Suprapubic skin (tissue), 4 donors: Measurements from ENCODE around the gene RPA1. TPM values are rescaled to one million over a fixed set of nuclear protein-coding genes. Genes with fewer than 3 reads are reported as not detected.
A peak's percentile ranks its signal among the peaks of the same experiment; 100 is the strongest.

Experiments used
- DNase-seq, 2 donors: peaks; one replicate each; pipeline ENCODE4 v3.0.0-alpha.2; 2019; ENCODE audit warnings: low spot score in 2 of 2
- H3K27ac ChIP-seq: fragments of 200-600 bp; sonication (generic); one replicate; pipeline ENCODE4 v1.5.1; 2019
- H3K27me3 ChIP-seq: fragments of 200-600 bp; sonication (generic); one replicate; pipeline ENCODE4 v1.5.1; 2019
- H3K36me3 ChIP-seq: fragments of 200-600 bp; sonication (generic); one replicate; pipeline ENCODE4 v1.5.1; 2019
- H3K4me1 ChIP-seq: fragments of 200-600 bp; sonication (generic); one replicate; pipeline ENCODE4 v1.5.1; 2019
- H3K4me3 ChIP-seq: fragments of 200-600 bp; sonication (generic); one replicate; pipeline ENCODE4 v1.5.1; 2019; ENCODE audit warnings: mild to moderate bottlenecking
- H3K9me3 ChIP-seq: fragments of 200-600 bp; sonication (generic); one replicate; pipeline ENCODE4 v1.5.1; 2019
- CTCF ChIP-seq, 2 donors: fragments of 200-600 bp in 1 of 2; fragments of 450-650 bp in 1 of 2; sonication (generic) in 1 of 2; IDR thresholded peaks; one replicate each; pipeline ENCODE4 v1.5.1; 2016 to 2019; ENCODE audit warnings: antibody characterized with exemption in 2 of 2, mild to moderate bottlenecking in 1 of 2, moderate library complexity in 1 of 2
- EP300 ChIP-seq: sonication (generic); formaldehyde crosslinking; IDR thresholded peaks from one replicate; pipeline ENCODE4 v1.6.1; 2017; ENCODE audit warnings: antibody characterized with exemption
- POLR2A ChIP-seq, 2 donors: fragments of 450-650 bp; IDR thresholded peaks; one replicate each; pipeline ENCODE4 v1.6.1; 2017; ENCODE audit warnings: antibody characterized with exemption in 2 of 2, mild to moderate bottlenecking in 2 of 2, moderate library complexity in 2 of 2
- POLR2AphosphoS5 ChIP-seq, 3 donors: sonication (generic); formaldehyde crosslinking; IDR thresholded peaks; one replicate each; pipeline ENCODE4 v1.6.1; 2017; ENCODE audit warnings: antibody characterized with exemption in 3 of 3
- WGBS: methylation state at CpG from one replicate; pipeline ENCODE4 v1.1.5; 2018; 5-methylcytosine and 5-hydroxymethylcytosine counted together
- total RNA-seq, 4 donors: library from RNA; depleted of rRNA; stranded (reverse); fragments of >200 nt; gene quantifications; one replicate each; pipeline ENCODE4 v1.1.0, GENCODE V29; 2016

Gene RPA1
- total RNA-seq: 10 to 100 TPM; 27.6 to 58.2 (median 36.7) TPM

GRCh38 chr17:1829592-1830257 lies at the start of gene RPA1, which contains the start of gene SMYD4:
RPA1 (plus strand) TSS chr17:1830005; CDS start chr17:1830094, 89 bp downstream.
SMYD4 (minus strand) TSS chr17:1829902; CDS start chr17:1827994, 1,908 bp downstream.
- H3K27me3 ChIP-seq: no peaks in the 10 kb centered on the region
- peak within 1 kb of the TSS; percentile 87 for H3K27ac ChIP-seq
- TF ChIP-seq CTCF (IDR thresholded peaks at IDR 0.05): no peak
- TF ChIP-seq POLR2A (IDR thresholded peaks at IDR 0.05): peak in 1 of 2 donors; percentile 71
- peak; percentile 89 to 92 for DNase-seq
- 0% methylated on average over 7 of the region's 83 CpGs for WGBS
- H3K4me1 ChIP-seq: peaks cover 25% of the 10 kb centered on the region
- no peaks in the 10 kb centered on the region for H3K9me3 ChIP-seq
- H3K36me3 ChIP-seq: peaks cover 23% of the 10 kb centered on the region
- peak within 1 kb of the TSS; percentile 92 for H3K4me3 ChIP-seq

- peak in 1 of 2 donors; percentile 56 for DNase-seq
- Histone ChIP-seq H3K27me3 (no peaks in the 10 kb centered on the region), H3K36me3 (peaks cover 26% of the 10 kb centered on the region), H3K9me3 (no peaks in the 10 kb centered on the region), H3K4me1 (peaks cover 71% of the 10 kb centered on the region), H3K27ac (peak overlapping the region; percentile 98), H3K4me3 (peak overlapping the region; percentile 10)
- 69% methylated on average over 6 of the region's 6 CpGs for WGBS
- TF ChIP-seq CTCF (IDR thresholded peaks at IDR 0.05): no peak
- TF ChIP-seq POLR2A (IDR thresholded peaks at IDR 0.05): no peak
- no peak for TF ChIP-seq POLR2AphosphoS5 (IDR thresholded peaks at IDR 0.05)
- TF ChIP-seq EP300: no peak
Measured at GRCh38 chr17:1782171-1782567, 47.6 kb upstream of the RPA1 start.

GRCh38 chr17:1783271-1783670 lies 46.5 kb upstream of the RPA1 start:
- peak overlapping the region; percentile 32 for H3K4me3 ChIP-seq
- peak in 1 of 2 donors; percentile 78 for DNase-seq

GRCh38 chr17:1783834-1784611 lies 45.8 kb upstream of the RPA1 start:
- peak overlapping the region; percentile 32 for H3K4me3 ChIP-seq
- peaks cover 16% of the 10 kb centered on the region for H3K36me3 ChIP-seq
- 60% methylated on average over 12 of the region's 16 CpGs for WGBS
- H3K27me3 ChIP-seq: no peaks in the 10 kb centered on the region
- H3K4me1 ChIP-seq: peaks cover 73% of the 10 kb centered on the region
- H3K27ac ChIP-seq: peak overlapping the region; percentile 98
- TF ChIP-seq POLR2A (IDR thresholded peaks at IDR 0.05) (peak in 1 of 2 donors; percentile 32), POLR2AphosphoS5 (IDR thresholded peaks at IDR 0.05) (peak in 2 of 3 donors; percentile 54 to 85), EP300 (no peak), CTCF (IDR thresholded peaks at IDR 0.05) (peak; percentile 57 to 66)
- no peaks in the 10 kb centered on the region for H3K9me3 ChIP-seq
- DNase-seq: peak; percentile 92 to 95

More at GRCh38 chr17:1783271-1783670, 46.5 kb upstream of the RPA1 start:
- TF ChIP-seq POLR2AphosphoS5 (IDR thresholded peaks at IDR 0.05) (no peak), EP300 (no peak), CTCF (IDR thresholded peaks at IDR 0.05) (no peak), POLR2A (IDR thresholded peaks at IDR 0.05) (no peak)
- peak overlapping the region; percentile 98 for H3K27ac ChIP-seq
- 52% methylated on average over 19 of the region's 19 CpGs for WGBS
- no peaks in the 10 kb centered on the region for H3K9me3 ChIP-seq
- H3K27me3 ChIP-seq: no peaks in the 10 kb centered on the region
- H3K36me3 ChIP-seq: peaks cover 16% of the 10 kb centered on the region
- H3K4me1 ChIP-seq: peaks cover 76% of the 10 kb centered on the region

- Histone ChIP-seq H3K27ac (no peak overlapping the region), H3K4me1 (peaks cover 55% of the 10 kb centered on the region), H3K4me3 (no peak overlapping the region), H3K9me3 (no peaks in the 10 kb centered on the region), H3K27me3 (no peaks in the 10 kb centered on the region), H3K36me3 (peaks cover 14% of the 10 kb centered on the region)
- WGBS: 59% methylated on average over 4 of the region's 4 CpGs
- DNase-seq: peak in 1 of 2 donors; percentile 46
- TF ChIP-seq EP300: no peak
- TF ChIP-seq POLR2A (IDR thresholded peaks at IDR 0.05): no peak
- TF ChIP-seq CTCF (IDR thresholded peaks at IDR 0.05): no peak
- TF ChIP-seq POLR2AphosphoS5 (IDR thresholded peaks at IDR 0.05): no peak
Measured at GRCh38 chr17:1785930-1786329, 43.9 kb upstream of the RPA1 start.
